GM21381 (cell line): Measurements from ENCODE around the gene SLC12A9.
"Not testable (repeated sequence)": the region's sequence is repeated elsewhere in the genome, so short reads cannot be mapped to it uniquely, and the experiment has no call there.

Experiments used
- ATAC-seq: cut with Tn5 transposase; IDR thresholded peaks from one replicate; pipeline ENCODE4 v1.9.1; 2021; ENCODE audit warnings: mild to moderate bottlenecking, moderate library complexity; ENCODE audit not compliant: unreplicated experiment

The SLC12A9 gene

GRCh38 chr7:100894860-100895700 lies 42.6 kb downstream of the SLC12A9 start:
- no peak for ATAC-seq

GRCh38 chr7:100895701-100895955 lies 43.1 kb downstream of the SLC12A9 start, which contains the start of gene ACHE:
TSS of gene ACHE (minus strand) at chr7:100895888. CDS start at chr7:100894232, 1,656 bp downstream.
- ATAC-seq: no peak

- ATAC-seq: no peak
Measured at GRCh38 chr7:100895956-100896731, 43.6 kb downstream of the SLC12A9 start.

- no peak for ATAC-seq
Measured at GRCh38 chr7:100896732-100897608, 44.5 kb downstream of the SLC12A9 start.

- ATAC-seq: no peak
Measured at GRCh38 chr7:100897772-100898454, 45.4 kb downstream of the SLC12A9 start.

- no peak for ATAC-seq
Measured at GRCh38 chr7:100899432-100899831, 46.9 kb downstream of the SLC12A9 start.

GRCh38 chr7:100900978-100901377 lies 48.5 kb downstream of the SLC12A9 start:
- ATAC-seq: no peak

- ATAC-seq: no peak
Measured at GRCh38 chr7:100901921-100902332, 49.4 kb downstream of the SLC12A9 start.

- ATAC-seq: no peak
Measured at GRCh38 chr7:100902638-100903037, 50.1 kb downstream of the SLC12A9 start.

- ATAC-seq: no peak
Measured at GRCh38 chr7:100908512-100908911, 56.0 kb downstream of the SLC12A9 start.

- ATAC-seq: not testable (repeated sequence)
Measured at GRCh38 chr7:100910443-100910842, 57.9 kb downstream of the SLC12A9 start.

- no peak for ATAC-seq
Measured at GRCh38 chr7:100911484-100911883, 59.0 kb downstream of the SLC12A9 start.

GRCh38 chr7:100914208-100914878 lies 61.8 kb downstream of the SLC12A9 start:
- ATAC-seq: no peak

GRCh38 chr7:100914879-100915447 lies 62.5 kb downstream of the SLC12A9 start:
- no peak for ATAC-seq
